GM19025 (cell line): ENCODE results near the gene RBM42.
"Not testable (repeated sequence)": the region's sequence is repeated elsewhere in the genome, so short reads cannot be mapped to it uniquely, and the experiment has no call there.

ENCODE experiments used
- ATAC-seq: cut with Tn5 transposase; IDR thresholded peaks from one replicate; pipeline ENCODE4 v1.9.1; 2021; ENCODE audit warnings: mild to moderate bottlenecking, low read depth, moderate library complexity; ENCODE audit not compliant: unreplicated experiment

RBM42 gene, protein sequence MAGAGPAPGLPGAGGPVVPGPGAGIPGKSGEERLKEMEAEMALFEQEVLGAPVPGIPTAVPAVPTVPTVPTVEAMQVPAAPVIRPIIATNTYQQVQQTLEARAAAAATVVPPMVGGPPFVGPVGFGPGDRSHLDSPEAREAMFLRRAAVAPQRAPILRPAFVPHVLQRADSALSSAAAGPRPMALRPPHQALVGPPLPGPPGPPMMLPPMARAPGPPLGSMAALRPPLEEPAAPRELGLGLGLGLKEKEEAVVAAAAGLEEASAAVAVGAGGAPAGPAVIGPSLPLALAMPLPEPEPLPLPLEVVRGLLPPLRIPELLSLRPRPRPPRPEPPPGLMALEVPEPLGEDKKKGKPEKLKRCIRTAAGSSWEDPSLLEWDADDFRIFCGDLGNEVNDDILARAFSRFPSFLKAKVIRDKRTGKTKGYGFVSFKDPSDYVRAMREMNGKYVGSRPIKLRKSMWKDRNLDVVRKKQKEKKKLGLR

DNA sequence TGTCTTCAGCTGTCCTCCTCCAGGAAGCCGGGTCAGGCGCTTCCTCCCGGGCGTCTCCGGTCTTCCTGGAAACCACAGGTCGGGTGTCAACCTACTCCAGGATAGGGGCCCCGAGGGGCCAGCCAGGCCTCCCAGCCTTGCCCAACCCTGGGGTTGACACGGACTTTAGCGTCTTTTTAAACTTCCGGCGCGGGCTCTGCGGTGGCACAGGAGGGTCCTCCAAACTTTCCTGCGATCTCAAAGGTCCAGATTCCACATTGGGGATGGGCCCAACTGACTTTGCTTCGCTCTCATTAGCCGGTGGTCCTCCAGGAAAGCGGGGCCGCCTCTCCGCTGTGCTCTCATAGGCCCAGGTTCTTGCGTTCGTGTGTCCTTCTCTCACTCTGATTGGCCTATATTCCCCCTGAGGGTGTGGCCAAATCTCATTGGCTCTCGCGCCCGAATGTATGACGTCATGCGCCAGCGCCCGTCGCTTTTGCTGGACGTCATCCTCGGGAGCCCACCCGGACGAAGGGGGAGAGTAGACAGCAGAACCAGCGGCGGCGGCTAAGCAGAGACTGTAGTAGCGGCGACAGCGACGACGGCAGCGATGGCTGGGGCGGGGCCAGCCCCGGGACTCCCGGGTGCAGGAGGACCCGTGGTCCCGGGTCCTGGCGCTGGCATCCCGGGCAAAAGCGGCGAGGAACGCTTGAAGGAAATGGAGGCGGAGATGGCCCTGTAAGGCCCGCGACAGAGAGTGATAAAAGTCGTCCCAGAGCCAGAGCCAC lies at the start of gene RBM42:
Gene RBM42 (plus strand): TSS at position 472 of the 767 bp plus-strand sequence. CDS start 118 bp downstream, at position 590.
- ATAC-seq: peak; percentile 97

DNA sequence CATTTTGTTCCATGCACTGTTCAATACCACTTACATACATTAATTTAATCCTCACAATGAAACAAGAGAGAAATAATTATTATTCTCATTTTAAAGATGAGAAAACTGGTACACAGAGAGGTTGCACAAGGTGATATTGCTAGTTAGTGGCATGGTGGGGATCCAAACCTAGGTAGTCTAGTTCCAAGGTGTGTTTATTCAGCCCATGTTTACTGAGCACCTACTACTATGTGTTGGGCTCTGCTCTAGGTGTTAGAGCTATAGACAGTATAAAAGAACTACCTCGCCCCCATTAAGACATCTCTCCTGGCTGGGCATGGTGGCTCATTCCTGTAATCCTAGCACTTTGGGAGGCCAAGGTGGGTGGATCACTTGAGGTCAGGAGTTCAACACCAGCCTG lies 46.1 kb upstream of the RBM42 start:
- no peak for ATAC-seq

DNA sequence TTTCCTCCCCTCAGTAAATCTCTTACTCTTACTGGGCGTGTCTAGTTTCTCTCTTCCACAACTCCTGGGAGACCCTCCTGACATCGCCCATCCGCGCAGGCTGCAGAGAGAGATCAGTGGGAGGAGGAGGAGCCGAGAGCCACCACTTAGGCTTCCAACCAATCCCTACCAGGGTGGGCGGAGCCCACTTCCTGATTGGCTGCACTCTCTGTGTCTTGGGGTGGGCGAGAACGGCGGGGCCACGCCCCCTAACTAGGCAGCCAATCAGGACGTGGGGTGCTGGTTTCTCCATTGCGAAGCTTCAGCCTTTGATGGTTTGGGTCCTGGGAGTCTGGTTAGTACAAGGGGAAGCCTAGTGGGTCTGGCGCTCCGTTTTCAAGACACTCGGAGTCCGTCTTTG lies 43.0 kb upstream of the RBM42 start, which contains the start of gene PMIS2:
Gene PMIS2 (plus strand): TSS at position 326 of the 400 bp plus-strand sequence. CDS start 87 bp downstream, outside the sequence.
- ATAC-seq: no peak

DNA sequence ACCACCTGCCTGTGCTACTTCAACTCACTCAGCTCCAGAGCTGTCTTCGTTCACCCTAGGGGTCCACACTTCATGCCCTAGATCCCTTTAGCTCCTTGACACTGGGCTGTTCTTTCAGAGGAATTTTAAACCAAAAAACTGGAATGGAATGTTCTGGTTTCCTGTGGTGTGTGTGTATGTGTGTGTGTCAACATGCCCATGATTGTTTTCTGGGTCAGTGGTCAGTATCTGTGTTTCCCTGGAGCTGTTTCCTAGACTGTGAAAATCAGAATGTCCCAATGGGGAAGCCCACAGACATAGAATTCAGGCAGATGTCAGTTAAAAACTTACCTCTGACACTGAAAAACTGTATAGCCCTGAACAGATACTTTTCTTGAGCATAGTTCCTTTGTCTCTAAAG lies 41.5 kb upstream of the RBM42 start:
- no peak for ATAC-seq

DNA sequence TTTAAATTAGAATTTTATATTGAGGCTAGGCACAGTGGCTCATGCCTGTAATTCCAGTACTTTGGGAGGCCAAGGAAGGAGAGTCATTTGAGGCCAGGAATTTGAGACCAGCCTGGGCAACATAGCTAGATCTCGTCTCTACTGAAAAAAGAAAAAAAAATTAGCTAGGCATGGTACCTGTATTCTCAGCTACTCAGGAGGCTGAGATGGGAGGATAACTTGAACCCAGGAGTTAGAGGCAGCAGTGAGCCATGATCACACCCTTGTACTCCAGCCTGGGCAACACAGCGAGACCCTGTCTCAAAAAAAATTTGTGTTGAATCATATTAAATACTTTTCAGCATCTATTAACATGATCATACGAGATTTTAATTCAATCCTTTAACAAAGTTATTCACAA lies 38.0 kb upstream of the RBM42 start:
- no peak for ATAC-seq

DNA sequence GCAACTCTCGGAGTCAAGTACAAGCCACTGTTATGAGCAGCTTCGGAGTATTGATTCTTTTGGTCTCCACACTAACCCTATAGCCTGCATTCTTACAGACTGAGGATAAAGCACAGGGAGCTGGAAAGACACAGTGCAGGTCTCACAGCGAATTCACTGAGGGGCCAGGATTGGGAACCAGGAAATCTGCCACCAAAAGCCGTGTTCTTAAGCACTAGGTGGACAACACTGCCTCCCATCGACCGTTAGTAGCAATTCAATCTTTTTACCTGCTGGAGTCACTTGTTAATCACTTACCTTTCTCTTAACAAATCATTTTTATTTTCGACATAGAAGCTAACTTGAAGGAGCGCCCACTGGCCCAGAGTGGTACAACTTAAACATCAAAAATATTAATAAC lies 36.6 kb upstream of the RBM42 start:
- no peak for ATAC-seq

DNA sequence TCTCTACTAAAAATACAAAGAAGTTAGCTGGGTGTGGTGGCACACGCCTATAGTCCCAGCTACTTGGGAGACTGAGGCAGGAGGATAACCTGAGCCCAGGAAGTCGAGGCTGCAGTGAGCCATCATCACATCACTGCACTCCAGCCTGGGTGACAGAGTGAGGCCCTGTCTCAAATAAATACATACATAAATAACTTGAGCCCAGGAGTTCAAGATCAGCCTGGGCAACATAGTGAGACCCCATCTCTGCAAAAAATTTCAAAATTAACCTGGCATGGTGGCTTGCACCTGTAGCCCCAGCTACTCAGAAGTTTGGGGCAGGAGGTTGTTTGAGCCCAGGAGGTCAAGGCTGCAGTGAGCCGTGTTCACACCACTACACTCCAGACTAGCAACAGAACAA lies 33.8 kb upstream of the RBM42 start:
- not testable (repeated sequence) for ATAC-seq

DNA sequence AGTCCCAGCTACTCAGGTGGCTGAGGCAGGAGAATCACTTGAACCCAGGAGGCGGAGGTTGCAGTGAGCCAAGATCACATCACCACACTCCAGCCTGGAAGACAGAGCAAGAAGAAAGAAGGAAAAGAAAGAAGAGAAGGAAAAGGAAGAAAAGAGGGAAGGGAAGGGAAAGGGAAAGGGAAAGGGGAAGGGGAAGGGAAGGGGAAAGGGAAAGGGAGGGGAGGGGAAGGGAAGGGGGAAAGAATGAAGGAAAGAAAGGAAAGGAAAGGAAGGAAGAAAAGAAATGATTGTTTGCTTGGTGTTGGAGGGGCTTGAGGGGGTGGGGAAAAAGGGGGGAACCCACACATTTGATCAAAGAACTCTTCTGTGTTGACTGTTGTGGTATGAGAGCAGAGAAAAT lies 32.9 kb upstream of the RBM42 start:
- no peak for ATAC-seq

DNA sequence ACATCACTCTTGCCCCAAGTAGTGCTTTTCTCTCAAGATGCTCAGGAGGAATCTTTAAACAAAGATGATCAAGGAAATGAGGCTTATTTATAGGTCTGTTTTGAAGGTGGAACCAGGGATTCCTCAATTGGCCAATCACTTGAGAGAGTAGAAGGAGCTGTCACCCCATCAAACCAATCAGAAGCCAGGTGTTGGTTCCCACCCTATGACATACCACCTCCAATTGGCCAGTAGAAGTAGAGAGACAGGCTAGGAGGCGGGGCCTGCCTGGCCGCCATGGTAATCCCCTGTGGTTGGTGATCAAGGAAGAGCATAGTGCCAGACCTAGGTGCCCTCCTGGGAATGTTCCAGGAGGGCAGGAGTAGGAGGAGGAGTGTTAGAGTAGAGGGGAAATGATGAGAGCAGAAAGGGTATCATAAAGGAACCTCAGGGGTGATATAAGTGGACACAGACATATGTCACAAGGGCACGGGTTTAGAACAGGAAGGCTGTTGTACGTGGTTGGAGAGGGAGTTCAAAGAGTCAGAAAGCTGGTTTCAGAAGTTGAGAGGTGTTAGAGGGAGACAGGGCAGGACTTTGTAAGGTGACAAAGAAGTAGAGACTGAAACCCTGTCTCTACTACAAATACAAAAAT lies 32.4 kb upstream of the RBM42 start:
- peak; percentile 58 for ATAC-seq

DNA sequence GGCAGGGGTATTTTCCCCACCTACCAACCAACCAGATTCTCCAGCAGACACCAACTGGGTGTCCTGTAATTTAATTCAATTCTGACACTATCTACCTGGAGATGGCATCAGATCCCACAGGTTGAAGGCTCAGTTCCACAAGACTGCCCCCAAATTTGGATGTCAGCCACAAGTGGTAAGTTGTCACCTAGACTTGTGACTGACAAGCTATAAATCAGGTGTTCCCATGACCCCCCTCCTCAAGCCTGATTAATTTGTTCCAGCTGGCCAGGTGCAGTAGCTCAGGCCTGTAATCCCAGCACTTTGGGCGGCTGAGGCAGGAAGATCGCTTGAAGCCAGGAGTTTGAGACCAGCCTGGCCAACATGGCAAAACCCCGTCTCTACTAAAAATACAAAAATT lies 26.9 kb upstream of the RBM42 start:
- ATAC-seq: no peak

DNA sequence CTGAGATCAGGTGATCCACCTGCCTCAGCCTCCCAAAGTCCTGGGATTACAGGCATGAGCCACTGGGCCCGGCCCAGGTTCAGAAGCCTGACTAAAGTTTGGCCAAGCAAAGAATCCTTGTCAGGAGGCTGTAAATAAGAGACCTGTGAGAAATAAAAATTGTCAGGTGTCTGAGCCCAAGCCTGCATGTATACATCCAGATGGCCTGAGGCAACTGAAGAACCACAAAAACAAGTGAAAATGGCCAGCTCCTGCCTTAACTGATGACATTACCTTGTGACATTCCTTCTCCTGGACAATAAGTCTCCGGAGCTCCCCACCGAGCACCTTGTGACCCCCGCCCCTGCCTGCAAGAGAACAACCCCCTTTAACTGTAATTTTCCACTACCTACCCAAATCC lies 24.4 kb upstream of the RBM42 start:
- not testable (repeated sequence) for ATAC-seq

DNA sequence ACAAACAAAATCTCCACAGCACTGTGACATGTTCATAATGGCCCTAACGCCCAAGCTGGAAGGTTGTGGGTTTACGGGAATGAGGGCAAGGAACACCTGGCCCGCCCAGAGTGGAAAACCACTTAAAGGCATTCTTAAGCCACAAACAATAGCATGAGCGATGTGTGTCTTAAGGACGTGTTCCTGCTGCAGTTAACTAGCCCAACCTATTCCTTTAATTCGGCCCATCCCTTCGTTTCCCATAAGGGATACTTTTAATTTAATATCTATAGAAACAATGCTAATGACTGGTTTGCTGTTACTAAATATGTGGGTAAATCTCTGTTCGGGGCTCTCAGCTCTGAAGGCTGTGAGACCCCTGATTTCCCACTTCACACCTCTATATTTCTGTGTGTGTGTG lies 21.7 kb upstream of the RBM42 start:
- not testable (repeated sequence) for ATAC-seq

DNA sequence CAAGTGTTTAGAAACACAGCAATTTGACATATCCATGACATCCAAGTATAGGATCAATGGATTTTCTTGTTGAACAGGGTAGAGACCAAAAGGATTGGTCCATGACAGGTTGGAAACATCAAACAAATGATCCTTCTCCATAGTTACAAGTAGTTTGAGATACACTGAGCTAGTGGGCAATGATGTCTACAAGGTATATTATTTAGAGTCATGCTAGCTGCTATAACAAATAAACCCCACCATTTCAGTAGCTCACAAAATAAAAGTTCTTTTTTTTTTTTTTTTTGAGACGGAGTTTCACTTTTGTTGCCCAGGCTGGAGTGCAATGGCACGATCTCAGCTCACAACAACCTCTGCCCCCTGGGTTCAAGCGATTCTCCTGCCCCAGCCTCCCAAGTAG lies 21.2 kb upstream of the RBM42 start:
- no peak for ATAC-seq

DNA sequence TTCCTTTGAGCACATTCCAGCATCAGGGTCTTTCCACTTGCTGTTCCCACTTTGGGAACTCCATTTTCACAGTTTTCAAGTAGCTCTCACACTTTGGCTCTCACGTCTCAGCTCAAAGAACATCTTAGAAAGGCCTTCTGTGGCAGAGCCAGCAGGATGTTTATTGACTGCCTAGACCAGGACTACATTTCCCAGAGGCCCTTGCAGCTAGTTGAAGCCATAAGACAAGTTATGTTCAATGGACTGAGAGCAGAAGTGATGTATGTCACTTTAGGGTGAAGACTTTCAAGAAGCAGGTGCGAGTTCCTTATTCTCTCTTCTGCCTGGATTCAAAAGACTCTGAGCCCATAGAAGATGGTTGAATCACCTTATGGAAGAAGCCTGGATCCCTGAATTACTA lies 20.6 kb upstream of the RBM42 start:
- no peak for ATAC-seq

DNA sequence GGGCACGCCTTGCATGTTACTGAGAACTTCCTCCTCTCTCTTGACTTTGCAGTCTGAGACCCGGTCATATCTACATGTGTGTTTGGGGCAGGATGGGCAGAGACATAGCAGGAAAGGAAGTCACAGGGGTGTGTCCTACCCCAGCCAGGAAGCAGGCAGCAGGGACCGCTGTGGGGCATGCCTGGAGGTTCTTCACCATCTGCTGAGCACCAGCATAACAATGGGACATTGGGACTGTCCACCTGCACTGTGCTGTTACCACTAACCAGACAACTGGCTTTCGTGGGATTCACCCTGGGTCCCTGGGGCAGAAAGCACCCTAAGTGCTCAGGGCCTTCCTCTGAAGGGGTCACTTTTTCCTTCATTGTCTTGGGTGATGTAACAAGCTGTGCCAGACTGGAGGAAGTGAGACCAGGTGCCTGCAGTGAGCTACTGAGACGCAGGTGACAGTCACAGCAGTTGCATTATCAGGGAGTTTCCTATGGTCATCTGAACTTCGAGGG lies 18.9 kb upstream of the RBM42 start:
- no peak for ATAC-seq

DNA sequence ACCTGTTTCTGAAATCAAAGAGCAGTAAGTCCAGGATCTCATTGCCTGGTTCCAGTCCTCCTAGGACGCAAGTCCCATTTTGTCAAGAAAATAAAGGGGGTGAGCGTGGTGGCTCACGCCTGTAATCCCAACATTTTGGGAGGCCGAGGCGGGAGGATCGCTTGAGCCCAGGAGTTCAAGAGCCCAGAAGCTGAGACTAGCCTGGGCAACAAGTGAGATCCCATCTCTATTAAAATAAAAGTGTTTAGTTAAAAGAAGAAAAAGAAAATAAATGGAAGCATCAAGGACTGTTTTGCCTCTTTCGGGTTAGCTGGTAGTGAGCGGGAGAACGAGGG lies 16.6 kb upstream of the RBM42 start:
- no peak for ATAC-seq

DNA sequence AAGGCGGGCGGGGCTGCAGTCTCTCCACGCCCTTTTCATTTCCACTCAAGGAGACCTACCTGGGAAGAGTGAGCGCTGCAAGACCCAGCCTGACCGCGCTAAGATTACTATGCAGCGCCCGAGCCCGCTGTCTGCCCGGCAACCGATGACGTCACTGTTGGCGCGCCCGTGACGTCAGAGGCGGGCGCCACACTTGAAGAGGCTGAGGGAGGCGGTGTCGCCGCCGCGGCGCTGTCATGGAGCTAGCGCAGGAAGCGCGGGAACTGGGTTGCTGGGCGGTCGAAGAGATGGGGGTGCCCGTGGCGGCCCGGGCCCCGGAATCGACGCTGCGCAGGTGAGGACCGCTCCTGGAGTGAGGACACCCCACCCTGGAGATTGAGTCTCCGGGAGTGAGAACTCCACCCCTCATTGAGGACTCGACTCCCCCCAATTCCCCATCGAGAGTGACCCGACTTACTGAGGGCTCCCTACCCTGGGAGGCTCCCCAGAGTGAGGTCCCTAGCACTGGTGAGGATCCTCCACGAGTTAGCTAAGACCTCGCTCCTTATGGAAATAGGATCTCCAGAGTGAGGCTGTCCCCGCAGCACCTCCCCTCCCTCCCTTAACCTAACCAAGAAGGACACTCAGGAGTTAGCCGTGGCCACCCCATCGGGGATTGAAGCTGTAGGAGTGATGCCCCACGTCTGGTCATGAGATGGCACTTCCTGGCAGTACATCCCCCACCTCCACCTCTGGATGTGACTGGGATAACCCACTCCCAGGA lies 16.1 kb upstream of the RBM42 start, which contains the start of gene HAUS5:
Gene HAUS5 (plus strand): TSS at position 177 of the 763 bp plus-strand sequence. CDS start 60 bp downstream, at position 237.
- peak; percentile 85 for ATAC-seq

DNA sequence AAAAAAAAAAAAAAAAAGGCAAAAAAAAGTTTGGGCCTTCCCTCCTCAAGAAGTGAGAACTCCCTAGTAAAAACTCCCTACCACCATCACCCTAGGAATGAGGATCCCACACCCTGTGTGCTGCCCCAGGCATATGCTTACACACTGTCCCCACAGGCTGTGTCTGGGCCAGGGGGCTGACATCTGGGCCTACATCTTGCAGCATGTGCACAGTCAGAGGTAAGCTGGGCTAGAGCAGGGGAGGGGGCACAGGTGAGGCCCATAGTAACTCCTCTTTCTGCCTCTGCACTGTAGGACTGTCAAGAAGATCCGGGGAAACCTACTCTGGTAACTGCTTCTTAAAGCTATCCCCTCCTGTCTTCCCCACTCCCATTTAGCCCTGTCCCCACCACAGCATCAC lies 15.3 kb upstream of the RBM42 start:
- ATAC-seq: no peak

DNA sequence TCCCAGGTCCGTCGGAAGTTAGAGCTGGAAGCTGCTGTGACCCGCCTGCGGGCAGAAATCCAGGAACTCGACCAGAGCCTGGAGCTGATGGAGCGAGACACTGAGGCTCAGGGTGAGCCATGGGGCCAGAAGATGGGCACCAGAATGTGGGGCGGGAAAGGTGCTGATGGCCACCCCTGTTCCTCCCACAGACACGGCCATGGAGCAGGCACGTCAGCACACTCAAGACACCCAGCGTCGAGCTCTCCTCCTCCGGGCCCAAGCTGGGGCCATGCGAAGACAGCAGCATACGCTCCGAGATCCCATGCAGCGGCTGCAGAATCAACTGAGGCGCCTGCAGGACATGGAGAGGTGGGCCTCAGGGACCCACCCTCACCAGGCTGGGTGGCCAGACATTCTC lies 13.8 kb upstream of the RBM42 start:
- no peak for ATAC-seq

DNA sequence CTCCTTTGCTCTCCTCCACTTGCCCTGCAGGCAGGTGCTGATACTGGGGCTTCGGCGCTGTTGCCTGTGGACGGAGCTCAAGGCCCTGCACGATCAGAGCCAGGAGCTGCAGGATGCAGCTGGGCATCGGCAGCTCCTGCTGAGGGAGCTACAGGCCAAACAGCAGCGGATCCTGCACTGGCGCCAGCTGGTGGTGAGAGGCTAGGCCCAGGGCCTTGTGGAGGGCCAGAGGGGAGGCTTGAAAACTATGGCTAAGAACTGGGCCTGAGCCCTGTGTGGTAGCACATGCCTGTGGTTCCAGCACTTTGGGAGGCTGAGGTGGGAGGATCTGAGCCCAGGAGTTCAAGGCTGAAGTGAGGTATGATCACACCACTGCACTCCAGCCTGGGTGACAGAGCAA lies 10.0 kb upstream of the RBM42 start:
- ATAC-seq: no peak
